ENCODE measurements around the gene SAMD11.
"Not testable (repeated sequence)": the region's sequence is repeated elsewhere in the genome, so short reads cannot be mapped to it uniquely, and the experiment has no call there.

Gene SAMD11

GRCh38 chr1:966135-966703 lies 42.5 kb downstream of the SAMD11 start, which contains the start of gene PLEKHN1:
Gene PLEKHN1, plus strand, starts transcription at chr1:966482. Its CDS starts 50 bp downstream, at chr1:966532.
- no peak for DNase-seq

- peak; percentile 67 for DNase-seq
These were observed 43.1 kb downstream of the SAMD11 start for GRCh38 chr1:966704-967300.

- DNase-seq: no peak
These were observed 44.0 kb downstream of the SAMD11 start for GRCh38 chr1:967466-968343.

- DNase-seq: no peak
These were observed 45.6 kb downstream of the SAMD11 start for GRCh38 chr1:969260-969855.

- DNase-seq: no peak
These were observed 46.7 kb downstream of the SAMD11 start for GRCh38 chr1:970242-970972.

- DNase-seq: no peak
These were observed 47.4 kb downstream of the SAMD11 start for GRCh38 chr1:970973-971730.

GRCh38 chr1:971751-972506 lies 48.2 kb downstream of the SAMD11 start:
- DNase-seq: no peak

GRCh38 chr1:972726-973458 lies 49.2 kb downstream of the SAMD11 start:
- no peak for DNase-seq

- no peak for DNase-seq
These were observed 50.0 kb downstream of the SAMD11 start for GRCh38 chr1:973459-974292.

GRCh38 chr1:974293-974640 lies 50.5 kb downstream of the SAMD11 start:
- DNase-seq: no peak

- DNase-seq: no peak
These were observed 51.1 kb downstream of the SAMD11 start for GRCh38 chr1:974687-975328.

GRCh38 chr1:975365-975764 lies 51.6 kb downstream of the SAMD11 start:
- no peak for DNase-seq

GRCh38 chr1:975896-976683 lies 52.4 kb downstream of the SAMD11 start:
- peak; percentile 88 for DNase-seq

GRCh38 chr1:976791-977190 lies 53.1 kb downstream of the SAMD11 start:
- DNase-seq: not testable (repeated sequence)

- no peak for DNase-seq
These were observed 54.5 kb downstream of the SAMD11 start for GRCh38 chr1:978069-978834.

- no peak for DNase-seq
These were observed 55.4 kb downstream of the SAMD11 start for GRCh38 chr1:978835-979743.

- DNase-seq: no peak
These were observed 56.0 kb downstream of the SAMD11 start for GRCh38 chr1:979744-980072.
